Measurements from ENCODE around the gene CAPN10. TPM values are rescaled to one million over a fixed set of nuclear protein-coding genes. Genes with fewer than 3 reads are reported as not detected.

Gene CAPN10
- total and polyA plus RNA-seq, 3 donors from 2014 or later = 29.8 to 104 (median 66.5) TPM

- intact Hi-C loops (cut with DNase I; ENCODE audit: low total_unique reads) = no loop called here
- no peak for TF ChIP-seq POLR2A (IDR thresholded peaks at IDR 0.05)
- no peak for TF ChIP-seq CTCF (IDR thresholded peaks at IDR 0.05)
- Histone ChIP-seq H3K27ac (no peak overlapping the region), H3K4me3 (no peak overlapping the region), H3K9me3 (no peaks in the 10 kb centered on the region), H3K36me3 (ENCODE audit: low read depth, missing control alignments) (no peaks in the 10 kb centered on the region), H3K27me3 (no peaks in the 10 kb centered on the region), H3K4me1 (peaks cover 4% of the 10 kb centered on the region)
- DNase-seq = no peak
- 83% methylated on average over 23 to 24 of the region's 24 CpGs for WGBS, 2 donors
These were observed 37.7 kb downstream of the CAPN10 start for GRCh38 chr2:240624011-240624949.

GRCh38 chr2:240624950-240625621, 38.6 kb downstream of the CAPN10 start, which contains the start of gene GPR35:
Gene GPR35, plus strand, starts transcription at chr2:240625480. Its CDS starts 4,473 bp downstream, at chr2:240629953.
- Histone ChIP-seq H3K9me3 (no peaks in the 10 kb centered on the region), H3K27ac (no peak within 1 kb of the TSS), H3K4me1 (peaks cover 4% of the 10 kb centered on the region), H3K4me3 (no peak within 1 kb of the TSS), H3K36me3 (ENCODE audit: low read depth, missing control alignments) (no peaks in the 10 kb centered on the region), H3K27me3 (no peaks in the 10 kb centered on the region)
- WGBS, 2 donors = 62 to 79% methylated on average over 15 to 22 of the region's 23 CpGs
- no peak for DNase-seq
- TF ChIP-seq CTCF (IDR thresholded peaks at IDR 0.05) (no peak), POLR2A (IDR thresholded peaks at IDR 0.05) (no peak)
- intact Hi-C loops (cut with DNase I; ENCODE audit: low total_unique reads) = no loop called here

GRCh38 chr2:240626531-240627300, 40.2 kb downstream of the CAPN10 start:
- Histone ChIP-seq H3K9me3 (no peaks in the 10 kb centered on the region), H3K4me1 (peaks cover 4% of the 10 kb centered on the region), H3K27me3 (no peaks in the 10 kb centered on the region), H3K27ac (no peak overlapping the region), H3K36me3 (ENCODE audit: low read depth, missing control alignments) (no peaks in the 10 kb centered on the region), H3K4me3 (no peak overlapping the region)
- no peak for DNase-seq
- 67 to 69% methylated on average over 18 to 21 of the region's 21 CpGs for WGBS, 2 donors
- intact Hi-C loops (cut with DNase I; ENCODE audit: low total_unique reads) = no loop called here
- TF ChIP-seq CTCF (IDR thresholded peaks at IDR 0.05) (no peak), POLR2A (IDR thresholded peaks at IDR 0.05) (no peak)

- no peaks in the 10 kb centered on the region for H3K27me3 ChIP-seq
- intact Hi-C loops (cut with DNase I; ENCODE audit: low total_unique reads) = no loop called here
- H3K4me1 ChIP-seq = peaks cover 4% of the 10 kb centered on the region
- no peak overlapping the region for H3K27ac ChIP-seq
- no peaks in the 10 kb centered on the region for H3K36me3 ChIP-seq (ENCODE audit: low read depth, missing control alignments)
- TF ChIP-seq POLR2A (IDR thresholded peaks at IDR 0.05) = no peak
- no peak for TF ChIP-seq CTCF (IDR thresholded peaks at IDR 0.05)
- WGBS, 2 donors = 94 to 96% methylated on average over 9 to 17 of the region's 17 CpGs
- no peak overlapping the region for H3K4me3 ChIP-seq
- no peaks in the 10 kb centered on the region for H3K9me3 ChIP-seq
- no peak for DNase-seq
These were observed 41.4 kb downstream of the CAPN10 start for GRCh38 chr2:240627736-240628506.
